Naive thymus-derived CD4-positive, alpha-beta T cell (primary cell): ENCODE measurements around the gene PIK3R1. TPM values are rescaled to one million over a fixed set of nuclear protein-coding genes. Genes with fewer than 3 reads are reported as not detected.

Source experiments
- ATAC-seq: fragments of 150-1000 bp; cut with Tn5 transposase; 2 replicates; pipeline ENCODE4 v1.10.0; 2021; ENCODE audit warnings: mild to moderate bottlenecking, moderate library complexity
- CTCF ChIA-PET: fragments of 350-600 bp; sonication (Branson Sonifier 250); formaldehyde crosslinking; loops from one replicate; lab custom pipeline; 2021; ENCODE audit warnings: antibody characterized with exemption; lab: Charles Lee
- POLR2A ChIA-PET: fragments of 350-600 bp; sonication (Branson Sonifier 250); formaldehyde crosslinking; loops from one replicate; lab custom pipeline; 2021; ENCODE audit warnings: antibody characterized with exemption, inconsistent platforms; lab: Charles Lee
- DNase-seq, 9 donors: peaks; one replicate each; pipeline versions ENCODE4 v3.0.0 to v3.0.0-alpha.2; 2020 to 2022; ENCODE audit warnings: mixed read lengths in 1 of 9
- H3K27ac ChIP-seq: one replicate; pipeline ENCODE4 v1.7.0; 2013; ENCODE audit warnings: mild to moderate bottlenecking, low read depth, low read length, moderate library complexity
- H3K27me3 ChIP-seq, 2 donors: one replicate each; pipeline ENCODE4 v1.7.0; 2013; ENCODE audit warnings: low read length in 2 of 2, mild to moderate bottlenecking in 2 of 2, moderate library complexity in 2 of 2; ENCODE audit not compliant: control insufficient read depth in 2 of 2, insufficient read depth in 2 of 2
- H3K36me3 ChIP-seq, 3 experiments: 1 replicate in 2 of 3; 2 replicates in 1 of 3; pipeline ENCODE4 v1.7.0; 2013; ENCODE audit warnings: low read length in 3 of 3, mild to moderate bottlenecking in 3 of 3, moderate library complexity in 1 of 3; ENCODE audit not compliant: insufficient read depth in 3 of 3, control insufficient read depth in 2 of 3
- H3K4me1 ChIP-seq, 2 donors: one replicate each; pipeline ENCODE4 v1.7.0; 2013; ENCODE audit warnings: low read length in 2 of 2, mild to moderate bottlenecking in 2 of 2, moderate library complexity in 1 of 2; ENCODE audit not compliant: control insufficient read depth in 2 of 2, insufficient read depth in 2 of 2
- H3K4me3 ChIP-seq: 2 replicates; pipeline ENCODE4 v1.7.0; 2013; ENCODE audit warnings: mild to moderate bottlenecking, low read length
- H3K9me3 ChIP-seq, 3 experiments: 1 replicate in 2 of 3; 2 replicates in 1 of 3; pipeline ENCODE4 v1.7.0; 2013; ENCODE audit warnings: low read length in 3 of 3; ENCODE audit not compliant: control insufficient read depth in 2 of 3
- H3K27ac Mint-ChIP-seq, 9 donors: one replicate each; pipeline ENCODE4 v1.8.0; 2020 to 2022; ENCODE audit warnings: mixed read lengths in 9 of 9, mild to moderate bottlenecking in 8 of 9, moderate library complexity in 5 of 9, inconsistent platforms in 2 of 9
- H3K27me3 Mint-ChIP-seq, 5 donors: one replicate each; pipeline ENCODE4 v1.8.0; 2021 to 2022; ENCODE audit warnings: mixed read lengths in 5 of 5, mild to moderate bottlenecking in 1 of 5
- H3K36me3 Mint-ChIP-seq, 5 donors: one replicate each; pipeline ENCODE4 v1.8.0; 2020 to 2022; ENCODE audit warnings: mixed read lengths in 5 of 5, mild to moderate bottlenecking in 3 of 5, inconsistent platforms in 1 of 5
- H3K4me1 Mint-ChIP-seq, 7 donors: one replicate each; pipeline ENCODE4 v1.8.0; 2020 to 2022; ENCODE audit warnings: mixed read lengths in 7 of 7, mild to moderate bottlenecking in 3 of 7, inconsistent platforms in 1 of 7
- H3K4me3 Mint-ChIP-seq, 10 donors: one replicate each; pipeline ENCODE4 v1.8.0; 2020 to 2022; ENCODE audit warnings: mild to moderate bottlenecking in 10 of 10, mixed read lengths in 10 of 10, moderate library complexity in 6 of 10, inconsistent platforms in 2 of 10
- H3K9me3 Mint-ChIP-seq, 11 donors: one replicate each; pipeline ENCODE4 v1.8.0; 2020 to 2022; ENCODE audit warnings: mixed read lengths in 11 of 11, mild to moderate bottlenecking in 4 of 11, inconsistent platforms in 1 of 11, moderate library complexity in 1 of 11
- intact Hi-C, 2 donors: fragments of 100-400 bp; cut with micrococcal nuclease; formaldehyde crosslinking; loops; one replicate each; pipeline ENCODE4 v1.15.1; 2023
- polyA plus RNA-seq, 2 donors: library from polyadenylated mRNA; unstranded; fragments of 300-500 nt; fragmentation: Illumina TruSeq; gene quantifications; one replicate each; pipeline ENCODE4 v1.2.3, GENCODE V29; 2021
- total RNA-seq, 6 experiments: library from RNA in 5 of 6; stranded (reverse) in 5 of 6; gene quantifications; 1 replicate in 5 of 6; 2 replicates in 1 of 6; pipeline ENCODE4 v1.2.3 and lab custom pipeline; 2021 to 2026

PIK3R1 gene
- total and polyA plus RNA-seq, 7 experiments from 2014 or later: 72.0 to 207 (median 119) TPM

DNA sequence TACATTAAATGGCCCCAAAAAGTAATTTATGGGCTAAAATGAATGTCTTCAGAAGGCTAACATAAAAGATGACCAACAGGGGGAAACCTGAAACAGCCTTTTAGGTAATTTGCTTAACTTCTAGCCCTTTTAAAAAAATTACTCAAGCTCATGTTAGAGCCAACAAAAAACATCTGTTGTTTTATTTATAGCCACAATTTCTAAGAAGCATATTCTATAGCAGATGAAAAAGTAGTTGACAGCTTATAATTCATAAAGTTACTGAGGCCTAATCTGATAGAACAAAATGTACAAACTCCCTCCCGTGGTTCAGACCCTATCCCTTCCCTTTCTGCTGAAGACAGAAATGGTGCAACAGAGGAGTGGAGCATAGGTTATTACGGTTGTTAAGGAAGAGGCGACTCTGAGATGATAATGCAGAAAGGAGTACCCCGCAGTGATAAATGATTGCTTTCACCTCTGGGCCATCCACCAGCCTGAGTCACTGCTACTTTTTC is 46.1 kb downstream of the PIK3R1 start:
- Mint-ChIP-seq H3K4me3 (peak overlapping the region in 4 of 10 donors; percentile 14 to 42 (median 20)), H3K36me3 (peaks cover 0 to 15% (median 8%) of the 10 kb centered on the region in 5 donors), H3K27me3 (no peaks in the 10 kb centered on the region), H3K9me3 (no peaks in the 10 kb centered on the region), H3K4me1 (peaks cover 53 to 93% (median 92%) of the 10 kb centered on the region in 7 donors), H3K27ac (peak overlapping the region in 8 of 9 donors; percentile 26 to 85 (median 72))
- CTCF ChIA-PET: interaction anchor here (0.7 to 1.1 kb wide), 2 partner anchors 8 to 17 kb away, joined by 3 to 4 read pairs; no protein-coding TSS in a partner anchor
- DNase-seq (no peak), ATAC-seq (peak; percentile 43)
- intact Hi-C loops: no loop called here
- Histone ChIP-seq H3K4me1 (peaks cover 62 to 85% of the 10 kb centered on the region in 2 donors), H3K27ac (no peak overlapping the region), H3K36me3 (no peaks in the 10 kb centered on the region), H3K9me3 (no peaks in the 10 kb centered on the region), H3K27me3 (no peaks in the 10 kb centered on the region), H3K4me3 (no peak overlapping the region)
- POLR2A ChIA-PET: no interaction called here

DNA sequence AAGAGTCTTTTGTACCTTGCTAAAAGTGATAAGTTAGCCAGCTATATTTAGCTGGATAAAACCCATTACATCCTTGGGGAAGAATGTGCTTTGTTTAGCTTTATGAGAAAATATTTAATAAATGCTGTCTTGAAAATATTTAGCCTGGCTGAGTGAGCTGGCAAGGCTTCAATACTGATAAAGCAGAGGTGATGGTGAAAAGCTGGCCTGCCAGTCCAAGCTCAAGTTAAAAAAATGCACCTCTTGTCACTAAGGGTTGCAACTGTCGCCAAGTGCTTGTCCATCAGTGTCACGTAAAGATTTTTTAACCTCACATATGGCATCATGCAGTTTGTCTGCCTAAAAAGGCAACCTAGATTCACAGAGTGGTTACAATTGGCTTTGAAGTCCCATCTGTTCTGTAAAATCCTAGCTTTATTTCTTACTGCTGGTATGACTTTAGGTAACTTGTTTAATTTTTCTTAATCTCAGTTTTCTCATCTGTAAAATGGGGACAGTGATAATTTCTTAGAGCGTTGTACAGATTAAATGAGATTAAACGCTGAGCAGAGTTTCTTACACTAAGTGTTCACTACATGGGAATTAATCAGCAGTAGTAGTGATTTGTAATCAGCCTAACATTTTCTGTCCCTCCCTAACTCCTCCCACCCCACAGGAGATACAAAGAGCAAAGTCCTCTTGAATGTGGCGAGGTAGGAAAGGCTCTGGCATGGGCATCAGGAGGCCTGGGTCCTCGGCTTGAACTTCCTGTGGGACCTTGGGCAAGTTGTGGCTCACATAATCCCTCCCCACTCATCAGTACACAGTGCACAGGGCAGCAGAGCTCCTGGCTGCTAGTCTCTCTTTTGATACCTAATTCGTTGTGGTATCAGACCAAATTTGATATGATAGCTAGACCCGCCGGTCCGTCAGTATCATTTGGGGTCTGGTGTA is 48.7 kb downstream of the PIK3R1 start:
- Mint-ChIP-seq H3K4me1 (peaks cover 42 to 92% (median 92%) of the 10 kb centered on the region in 7 donors), H3K36me3 (peaks cover 0 to 9% (median 8%) of the 10 kb centered on the region in 5 donors), H3K27me3 (no peaks in the 10 kb centered on the region), H3K4me3 (peak overlapping the region in 3 of 10 donors; percentile 62 to 69 (median 67)), H3K27ac (peak overlapping the region in 8 of 9 donors; percentile 38 to 91 (median 84)), H3K9me3 (no peaks in the 10 kb centered on the region)
- CTCF ChIA-PET: interaction anchor here (0.7 to 1.7 kb wide), 4 partner anchors 9 to 22 kb away, joined by 3 to 6 read pairs (median 4); no protein-coding TSS in a partner anchor
- Histone ChIP-seq H3K4me1 (peaks cover 59 to 82% of the 10 kb centered on the region in 2 donors), H3K27ac (no peak overlapping the region), H3K9me3 (no peaks in the 10 kb centered on the region), H3K4me3 (no peak overlapping the region), H3K36me3 (no peaks in the 10 kb centered on the region), H3K27me3 (no peaks in the 10 kb centered on the region)
- intact Hi-C loops: no loop called here
- DNase-seq (no peak), ATAC-seq (no peak)
- POLR2A ChIA-PET: interaction anchor here (0.5 to 1.3 kb wide), 3 partner anchors 9 to 49 kb away, joined by 3 to 5 read pairs (median 3); partner anchors contain the start of gene PIK3R1

GRCh38 chr5:68265347-68265746 is 49.8 kb downstream of the PIK3R1 start:
- Mint-ChIP-seq H3K4me3 (peak overlapping the region in 6 of 10 donors; percentile 27 to 69 (median 61)), H3K27me3 (no peaks in the 10 kb centered on the region), H3K27ac (peak overlapping the region; percentile 36 to 91 (median 85)), H3K4me1 (peaks cover 40 to 92% (median 89%) of the 10 kb centered on the region in 7 donors), H3K36me3 (peaks cover 0 to 7% (median 5%) of the 10 kb centered on the region in 5 donors), H3K9me3 (no peaks in the 10 kb centered on the region)
- H3K4me1 ChIP-seq: peaks cover 59 to 80% of the 10 kb centered on the region in 2 donors
- ATAC-seq: peak; percentile 48
- CTCF ChIA-PET: interaction anchor here (0.5 to 1.7 kb wide), 4 partner anchors 12 to 30 kb away, joined by 3 to 6 read pairs (median 4); no protein-coding TSS in a partner anchor
- no peaks in the 10 kb centered on the region for H3K9me3 ChIP-seq
- no peak for DNase-seq
- no peaks in the 10 kb centered on the region for H3K27me3 ChIP-seq
- no peak overlapping the region for H3K4me3 ChIP-seq
- POLR2A ChIA-PET: interaction anchor here (1.4 kb wide), 2 partner anchors 19 to 49 kb away, joined by 3 to 4 read pairs; no protein-coding TSS in a partner anchor
- no peaks in the 10 kb centered on the region for H3K36me3 ChIP-seq
- intact Hi-C loops: no loop called here
- peak overlapping the region; percentile 26 for H3K27ac ChIP-seq

GRCh38 chr5:68265822-68266395 is 50.4 kb downstream of the PIK3R1 start:
- CTCF ChIA-PET: interaction anchor here (0.6 to 2.0 kb wide), 2 partner anchors 13 to 14 kb away, joined by 4 to 9 read pairs; no protein-coding TSS in a partner anchor
- no peaks in the 10 kb centered on the region for H3K27me3 Mint-ChIP-seq
- peak overlapping the region in 6 of 10 donors; percentile 9 to 69 (median 49) for H3K4me3 Mint-ChIP-seq
- DNase-seq: no peak
- Histone ChIP-seq H3K27me3 (no peaks in the 10 kb centered on the region), H3K4me3 (no peak overlapping the region), H3K27ac (no peak overlapping the region), H3K4me1 (peaks cover 62 to 79% of the 10 kb centered on the region in 2 donors), H3K9me3 (no peaks in the 10 kb centered on the region), H3K36me3 (no peaks in the 10 kb centered on the region)
- POLR2A ChIA-PET: interaction anchor here (1.2 to 5.8 kb wide), 4 partner anchors 10 to 49 kb away, joined by 3 to 39 read pairs (median 4); no protein-coding TSS in a partner anchor
- H3K9me3 Mint-ChIP-seq: no peaks in the 10 kb centered on the region
- H3K27ac Mint-ChIP-seq: peak overlapping the region in 8 of 9 donors; percentile 60 to 91 (median 84)
- ATAC-seq: no peak
- H3K36me3 Mint-ChIP-seq: peaks cover 0 to 7% (median 1%) of the 10 kb centered on the region in 5 donors
- intact Hi-C loops: no loop called here
- peaks cover 39 to 92% (median 89%) of the 10 kb centered on the region in 7 donors for H3K4me1 Mint-ChIP-seq

- no peak for DNase-seq
- H3K27ac Mint-ChIP-seq: peak overlapping the region in 8 of 9 donors; percentile 60 to 91 (median 84)
- H3K4me3 Mint-ChIP-seq: peak overlapping the region in 6 of 10 donors; percentile 9 to 69 (median 49)
- no peaks in the 10 kb centered on the region for H3K9me3 Mint-ChIP-seq
- CTCF ChIA-PET: interaction anchor here (0.8 to 2.9 kb wide), 4 partner anchors 8 to 20 kb away, joined by 3 to 9 read pairs (median 7); no protein-coding TSS in a partner anchor
- no peaks in the 10 kb centered on the region for H3K27me3 ChIP-seq
- POLR2A ChIA-PET: interaction anchor here (1.2 to 5.8 kb wide), 4 partner anchors 11 to 50 kb away, joined by 3 to 39 read pairs (median 4); no protein-coding TSS in a partner anchor
- no peak overlapping the region for H3K27ac ChIP-seq
- no peak overlapping the region for H3K4me3 ChIP-seq
- no peaks in the 10 kb centered on the region for H3K9me3 ChIP-seq
- H3K36me3 Mint-ChIP-seq: peaks cover 0 to 7% (median 0%) of the 10 kb centered on the region in 5 donors
- intact Hi-C loops: no loop called here
- ATAC-seq: no peak
- peaks cover 67 to 80% of the 10 kb centered on the region in 2 donors for H3K4me1 ChIP-seq
- H3K4me1 Mint-ChIP-seq: peaks cover 38 to 92% (median 89%) of the 10 kb centered on the region in 7 donors
- no peaks in the 10 kb centered on the region for H3K36me3 ChIP-seq
- no peaks in the 10 kb centered on the region for H3K27me3 Mint-ChIP-seq
Observed at GRCh38 chr5:68266457-68266856, 50.9 kb downstream of the PIK3R1 start.
